GM19468 (cell line): ENCODE data around the gene ADAMTSL5.
"Not testable (repeated sequence)": the region's sequence is repeated elsewhere in the genome, so short reads cannot be mapped to it uniquely, and the experiment has no call there.

Experiments
- ATAC-seq: cut with Tn5 transposase; IDR thresholded peaks from one replicate; pipeline ENCODE4 v1.9.1; 2021; ENCODE audit warnings: mild to moderate bottlenecking, moderate library complexity, moderate number of reproducible peaks; ENCODE audit not compliant: unreplicated experiment; ENCODE audit errors: extremely low read depth

The ADAMTSL5 gene, protein sequence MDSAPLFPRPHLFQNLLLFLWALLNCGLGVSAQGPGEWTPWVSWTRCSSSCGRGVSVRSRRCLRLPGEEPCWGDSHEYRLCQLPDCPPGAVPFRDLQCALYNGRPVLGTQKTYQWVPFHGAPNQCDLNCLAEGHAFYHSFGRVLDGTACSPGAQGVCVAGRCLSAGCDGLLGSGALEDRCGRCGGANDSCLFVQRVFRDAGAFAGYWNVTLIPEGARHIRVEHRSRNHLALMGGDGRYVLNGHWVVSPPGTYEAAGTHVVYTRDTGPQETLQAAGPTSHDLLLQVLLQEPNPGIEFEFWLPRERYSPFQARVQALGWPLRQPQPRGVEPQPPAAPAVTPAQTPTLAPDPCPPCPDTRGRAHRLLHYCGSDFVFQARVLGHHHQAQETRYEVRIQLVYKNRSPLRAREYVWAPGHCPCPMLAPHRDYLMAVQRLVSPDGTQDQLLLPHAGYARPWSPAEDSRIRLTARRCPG

DNA sequence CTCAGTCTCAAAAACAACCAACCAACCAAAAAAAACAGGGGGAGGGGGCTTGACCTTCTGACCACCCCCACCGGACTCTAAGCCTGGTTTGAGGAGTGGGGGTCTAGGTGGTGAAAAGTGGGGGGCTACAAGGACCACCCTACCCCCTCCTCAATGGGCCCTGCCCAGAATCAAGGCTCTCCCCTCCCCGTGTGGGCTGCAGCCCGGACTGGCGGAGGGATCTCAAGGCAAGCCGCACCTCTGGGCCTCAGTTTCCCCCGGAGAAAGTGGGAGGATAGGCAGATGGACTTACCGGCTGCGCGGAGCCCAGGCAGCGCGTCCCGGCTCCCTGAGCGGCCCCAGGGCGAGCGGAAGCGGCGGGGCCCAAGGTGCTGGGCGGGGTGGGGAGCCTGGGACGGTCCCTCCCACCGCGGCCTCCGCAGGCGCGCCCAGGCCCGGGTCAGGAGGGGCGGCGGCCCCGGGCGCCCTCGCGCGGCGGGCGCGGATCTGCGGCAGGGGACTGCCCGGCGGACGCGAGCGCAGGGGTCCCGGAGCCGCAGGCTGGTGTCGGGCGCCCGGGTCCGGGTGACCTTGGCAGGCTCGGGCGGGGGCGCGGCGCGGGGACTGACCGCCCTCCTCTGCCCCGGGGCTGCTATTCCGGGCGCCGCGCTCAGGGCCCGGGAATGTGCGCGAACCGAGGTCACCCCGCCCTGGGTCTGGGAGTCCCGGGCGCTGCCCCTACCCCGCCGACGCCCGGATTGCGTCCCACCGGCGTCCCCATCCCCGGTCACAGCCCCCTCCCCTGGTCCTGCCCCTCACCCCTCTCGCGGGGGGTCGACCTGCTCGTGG lies at the start of gene ADAMTSL5:
TSS of gene ADAMTSL5 (minus strand) at position 349 of the 828 bp plus-strand sequence. CDS start 2,076 bp downstream, outside the sequence.
- no peak for ATAC-seq

DNA sequence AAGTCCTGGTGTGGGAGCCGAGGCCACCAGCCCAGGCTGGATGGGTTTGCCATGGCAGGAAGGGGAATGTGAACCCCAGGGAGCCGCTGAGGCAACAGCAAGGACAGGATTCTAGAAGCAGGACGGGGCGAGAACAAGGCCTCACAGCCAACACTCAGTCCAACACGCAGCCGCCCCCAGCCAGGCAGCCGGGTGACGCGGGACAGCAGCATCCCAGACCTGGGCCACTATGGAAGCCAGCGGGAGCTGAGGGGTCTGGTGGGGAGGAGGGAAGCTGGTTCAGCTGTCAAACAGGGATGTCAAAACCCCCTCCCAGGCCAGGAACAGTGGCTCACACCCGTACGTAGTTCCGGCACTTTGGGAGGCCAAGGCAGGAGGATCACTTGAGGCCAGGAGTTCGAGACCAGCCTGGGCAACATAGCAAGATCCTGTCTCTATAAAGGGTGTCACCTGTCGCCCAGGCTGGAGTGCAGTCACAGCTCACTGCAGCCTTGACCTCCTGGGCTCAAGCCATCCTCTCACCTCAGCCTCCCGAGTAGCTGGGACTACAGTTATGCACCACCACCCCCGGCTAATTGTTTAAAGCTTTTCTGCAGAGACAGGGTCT lies 48.5 kb upstream of the ADAMTSL5 start:
- ATAC-seq = no peak

DNA sequence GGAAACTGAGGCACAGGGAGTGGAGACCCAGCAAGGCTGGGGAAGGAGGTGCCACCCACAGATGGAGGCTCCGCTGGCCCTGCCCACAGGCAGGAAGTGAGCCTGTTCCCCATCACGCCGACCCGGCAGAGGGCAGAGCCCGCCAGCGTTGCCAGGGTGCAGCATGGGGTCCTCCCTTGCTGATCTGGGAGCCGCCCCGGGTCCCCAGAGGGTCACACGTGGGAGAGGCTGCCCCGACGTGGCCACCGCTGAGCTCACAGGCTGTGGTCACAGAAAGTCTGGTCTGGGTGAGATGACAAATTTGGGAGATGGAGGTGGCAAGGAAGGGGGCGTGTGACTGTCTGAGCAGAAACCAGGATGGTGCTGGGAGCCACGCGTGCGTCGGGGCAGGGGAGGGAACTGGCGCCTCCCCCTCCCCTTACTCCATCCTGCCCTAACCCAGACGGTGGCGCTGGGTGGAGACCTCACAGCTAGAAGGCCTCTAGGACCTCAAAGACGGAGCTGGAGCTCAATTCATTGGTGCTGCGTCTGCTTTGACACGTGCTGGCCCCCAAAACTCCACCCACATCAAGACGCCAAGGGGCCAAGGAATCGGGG lies 47.6 kb upstream of the ADAMTSL5 start:
- ATAC-seq = no peak

DNA sequence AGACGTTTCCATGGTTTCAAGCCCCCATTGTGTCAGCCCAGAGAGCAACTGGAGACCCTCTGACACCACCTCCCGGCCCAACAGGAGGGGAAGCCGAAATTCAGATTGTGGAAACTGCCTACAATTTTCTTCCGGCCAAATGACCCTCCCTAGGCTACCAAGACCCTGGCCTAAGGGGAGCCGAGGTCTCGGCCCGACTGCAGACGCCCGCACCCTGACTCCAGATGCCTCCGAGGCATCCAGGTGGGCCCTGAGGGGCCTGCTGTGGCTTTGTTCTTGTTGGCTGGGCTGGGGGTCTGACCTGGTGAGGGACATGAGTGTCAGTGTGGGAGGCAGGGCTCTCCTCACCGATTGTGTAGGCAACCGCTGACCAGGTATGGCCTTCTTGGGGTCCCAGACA lies 45.7 kb upstream of the ADAMTSL5 start:
- ATAC-seq = no peak

DNA sequence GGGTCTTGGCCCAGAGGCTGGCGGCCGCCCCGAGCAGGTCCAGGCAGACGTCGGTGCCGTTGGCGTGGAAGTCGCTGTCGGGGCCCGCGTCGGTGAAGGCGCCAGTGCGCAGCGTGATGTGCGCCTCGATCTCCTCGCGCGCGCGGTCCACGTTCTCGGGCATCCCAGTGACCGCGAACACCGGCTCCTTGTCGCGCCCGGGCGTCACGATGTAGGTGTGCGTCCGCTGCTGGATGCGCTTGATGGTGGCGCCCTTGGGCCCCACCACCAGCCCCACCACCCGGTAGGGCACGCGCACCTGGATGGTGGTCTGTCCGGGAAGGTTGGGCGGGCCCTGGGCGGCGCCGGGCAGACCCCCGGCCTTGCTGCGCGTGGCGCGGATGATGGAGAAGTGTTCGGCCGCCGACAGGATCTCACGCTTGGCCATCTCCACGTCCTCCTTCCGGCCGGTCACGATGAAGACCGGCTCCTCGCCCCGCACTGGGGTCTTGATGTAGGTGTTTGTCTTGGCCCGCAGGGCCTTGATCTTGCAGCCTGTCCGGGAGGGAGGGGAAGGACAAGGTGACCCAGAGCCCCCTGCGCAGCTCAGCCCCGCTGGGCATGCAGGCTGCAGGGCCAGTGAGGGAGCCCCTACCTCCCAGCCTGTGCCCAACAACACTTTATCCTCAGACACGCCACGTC lies 43.7 kb upstream of the ADAMTSL5 start:
- ATAC-seq = no peak

DNA sequence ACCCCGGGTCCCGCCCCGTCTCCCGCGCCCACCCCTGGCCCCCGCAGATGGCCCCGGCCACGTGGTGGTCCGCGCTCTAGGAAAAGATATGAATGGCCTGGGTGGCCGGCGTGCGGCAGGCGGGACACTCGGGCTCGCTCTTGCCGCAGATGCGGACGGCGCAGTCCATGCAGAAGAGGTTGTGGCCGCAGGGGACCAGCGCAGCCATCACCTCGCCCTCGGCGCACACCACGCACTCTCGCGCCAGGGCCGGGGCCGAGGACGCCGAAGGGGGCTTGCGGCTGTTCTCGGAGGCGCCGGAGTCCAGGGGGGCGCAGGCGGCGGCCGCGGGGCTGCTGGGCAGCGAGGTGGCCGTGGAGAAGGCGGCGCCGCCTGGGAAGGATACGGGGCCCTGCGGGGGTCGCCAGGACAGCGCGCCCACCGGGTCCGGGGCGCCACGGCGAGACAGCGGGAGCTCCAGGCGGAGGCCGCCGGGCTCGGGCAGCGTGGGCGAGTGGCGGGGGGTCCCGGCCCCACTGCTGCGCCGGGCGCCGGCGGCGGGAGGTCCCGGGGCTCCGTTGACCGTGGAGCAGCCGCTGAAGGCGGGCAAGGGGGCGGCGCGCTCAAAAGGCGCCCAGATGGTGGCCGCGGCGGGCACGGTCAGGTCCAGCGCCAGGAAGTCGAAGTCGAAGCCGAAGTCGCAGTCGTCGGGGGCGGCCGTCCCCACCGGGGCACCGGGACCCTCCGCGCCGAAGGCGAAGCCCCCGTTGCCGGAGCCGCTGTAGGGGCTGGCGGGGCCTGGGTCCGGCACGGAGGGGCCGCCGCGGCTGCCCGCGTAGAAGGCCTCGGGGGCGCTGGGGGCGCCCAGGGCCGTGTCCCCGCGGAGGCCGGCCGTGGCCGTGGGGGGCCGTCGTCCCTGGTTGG lies 42.9 kb upstream of the ADAMTSL5 start:
- ATAC-seq = no peak

DNA sequence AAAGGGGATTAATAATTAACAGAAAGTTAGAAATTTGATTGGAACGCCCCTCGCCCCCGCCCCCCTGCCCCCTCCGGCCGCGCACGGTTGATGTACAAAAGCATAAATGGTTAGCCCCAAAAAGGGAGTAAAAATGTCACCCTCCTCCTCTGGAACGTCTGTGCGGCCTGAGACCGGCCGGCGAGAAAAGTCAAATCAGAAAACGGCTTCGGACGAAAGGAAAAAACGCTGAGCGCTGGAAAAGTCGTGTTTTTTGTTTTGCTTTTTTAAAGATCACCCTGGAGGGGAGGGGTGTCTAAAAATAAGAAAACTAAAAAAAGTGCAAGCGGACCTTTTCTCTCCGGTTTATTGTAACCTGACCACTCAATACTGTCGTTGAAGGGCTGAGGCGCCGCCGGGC lies 42.1 kb upstream of the ADAMTSL5 start:
- no peak for ATAC-seq

DNA sequence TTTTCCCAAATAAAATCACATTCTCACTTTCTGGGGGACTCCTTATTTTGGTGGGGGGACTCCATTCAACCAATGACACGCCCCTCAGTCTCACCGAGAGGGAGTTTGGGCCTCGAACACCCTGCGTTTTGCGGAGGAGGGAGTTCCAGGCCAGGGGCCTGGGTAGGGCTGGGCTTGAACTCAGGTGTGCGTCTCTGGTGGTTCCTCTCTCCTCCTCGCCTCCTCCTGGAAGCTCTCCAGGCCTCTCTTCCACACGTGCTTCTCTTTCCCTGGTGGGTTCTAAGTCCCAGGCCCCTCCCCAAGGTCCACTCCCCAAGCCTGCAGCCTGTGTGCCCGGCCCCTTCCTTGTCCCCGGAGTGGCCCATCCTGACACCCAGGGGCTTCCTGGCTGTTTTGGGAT lies 40.6 kb upstream of the ADAMTSL5 start:
- ATAC-seq = no peak

DNA sequence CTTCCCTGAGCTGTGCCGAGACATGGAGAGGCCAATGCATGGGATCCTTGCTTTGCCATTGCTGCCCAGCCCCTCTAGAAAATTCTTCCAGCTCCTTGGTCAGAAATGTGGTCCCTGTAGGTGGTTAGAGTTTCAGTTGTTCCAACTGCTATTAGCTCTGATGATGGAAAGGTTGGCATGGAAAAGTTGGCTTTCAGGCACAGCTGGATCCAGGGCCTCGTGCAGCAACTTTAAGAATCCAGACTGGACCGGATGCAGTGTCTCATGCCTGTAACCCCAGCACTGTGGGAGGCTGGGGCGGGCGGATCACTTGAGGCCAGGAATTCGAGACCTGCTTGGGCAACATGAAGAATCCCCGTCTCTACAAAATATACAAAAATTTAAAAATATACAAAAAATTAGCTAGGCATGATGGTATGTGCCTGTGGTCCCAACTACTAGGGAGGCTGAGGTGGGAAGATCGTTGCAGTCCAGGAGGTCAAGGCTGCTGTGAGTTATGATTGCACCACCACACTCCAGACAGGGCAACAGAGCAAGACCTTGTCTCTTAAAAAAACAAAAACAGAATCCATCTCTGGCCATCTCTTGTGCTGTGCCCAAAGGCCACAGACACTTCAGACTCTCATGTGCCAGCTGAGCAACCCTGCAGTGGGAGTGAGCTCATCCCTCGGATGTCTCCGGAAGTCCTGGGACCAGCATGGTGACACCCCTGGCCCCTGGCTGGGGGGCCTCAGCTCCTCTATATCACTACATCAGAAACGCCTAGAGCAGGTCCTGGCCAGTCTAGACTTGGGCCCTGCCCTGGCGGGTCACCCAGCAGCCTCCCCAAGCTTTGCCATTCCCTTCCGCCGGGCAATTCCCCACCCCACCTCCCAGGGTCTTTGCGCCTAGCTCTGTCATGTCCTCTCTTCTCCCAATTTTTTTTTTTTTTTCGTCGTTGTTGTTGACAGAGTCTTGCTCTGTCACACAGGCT lies 38.5 kb upstream of the ADAMTSL5 start:
- no peak for ATAC-seq

DNA sequence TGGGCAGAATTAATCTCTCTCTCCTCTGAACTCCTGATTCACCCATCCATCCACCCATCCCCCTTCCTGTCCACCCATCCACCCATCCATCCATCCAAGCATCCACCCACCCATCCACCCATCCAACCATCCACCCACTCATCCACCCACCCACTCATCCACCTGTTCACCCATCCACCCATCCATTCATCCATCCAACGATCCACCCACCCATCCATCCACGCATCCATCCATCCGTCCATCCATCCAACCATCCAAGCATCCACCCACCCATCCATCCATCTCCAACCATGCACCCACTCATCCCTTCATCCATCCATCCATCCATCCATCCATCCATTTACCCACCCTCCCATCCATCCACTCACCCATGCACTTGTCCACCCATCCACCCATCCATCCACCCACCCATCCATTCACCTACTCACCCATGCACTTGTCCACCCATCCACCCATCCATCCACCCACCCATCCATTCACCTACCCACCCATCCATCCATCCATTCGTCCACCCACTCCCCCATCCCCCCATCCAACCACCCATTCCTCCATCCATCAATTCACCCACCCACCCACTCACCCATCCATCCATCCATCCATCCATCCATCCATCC lies 36.6 kb upstream of the ADAMTSL5 start:
- ATAC-seq = no peak

DNA sequence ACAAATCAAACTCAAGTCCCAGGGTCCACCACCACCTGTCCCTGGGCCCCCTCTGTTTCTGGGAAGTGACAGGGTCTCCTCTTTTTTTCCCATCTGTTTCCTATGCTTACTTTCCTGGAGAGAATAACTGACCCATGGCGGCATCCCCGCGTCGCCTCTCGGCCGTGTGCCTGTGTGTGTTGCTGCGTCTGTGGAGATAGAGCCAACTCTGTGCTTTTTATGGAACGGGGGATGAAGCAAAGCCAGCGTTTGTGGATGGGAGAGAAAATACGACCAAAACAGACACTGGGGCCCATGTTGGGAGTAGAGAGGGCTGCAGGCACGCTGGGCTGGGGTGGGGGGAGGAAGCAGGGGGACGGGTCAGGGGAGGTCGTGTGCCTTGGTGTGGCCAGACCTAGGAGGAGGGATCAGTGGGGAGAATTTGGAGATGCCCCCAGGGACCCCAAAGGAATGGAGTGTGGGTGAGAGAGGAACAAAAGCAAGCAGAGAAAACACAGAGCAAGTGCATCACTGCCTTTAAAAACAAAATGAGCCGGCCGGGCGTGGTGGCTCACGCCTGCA lies 27.6 kb upstream of the ADAMTSL5 start:
- ATAC-seq = no peak

DNA sequence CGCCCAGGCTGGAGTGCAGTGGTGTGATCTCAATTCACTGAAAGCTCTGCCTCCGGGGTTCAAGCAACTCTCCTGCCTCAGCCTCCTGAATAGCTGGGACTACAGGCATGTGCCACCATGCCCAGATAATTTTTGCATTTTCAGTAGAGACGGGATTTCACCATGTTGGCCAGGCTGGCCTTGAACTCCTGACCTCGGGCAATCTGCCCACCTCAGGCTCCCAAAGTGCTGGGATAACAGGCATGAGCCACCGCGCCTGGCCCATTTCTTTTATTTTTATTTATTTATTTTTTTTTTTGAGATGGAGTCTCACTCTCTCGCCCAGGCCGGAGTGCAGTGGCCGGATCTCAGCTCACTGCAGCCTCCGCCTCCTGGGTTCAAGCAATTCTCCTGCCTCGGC lies 26.9 kb upstream of the ADAMTSL5 start:
- not testable (repeated sequence) for ATAC-seq

DNA sequence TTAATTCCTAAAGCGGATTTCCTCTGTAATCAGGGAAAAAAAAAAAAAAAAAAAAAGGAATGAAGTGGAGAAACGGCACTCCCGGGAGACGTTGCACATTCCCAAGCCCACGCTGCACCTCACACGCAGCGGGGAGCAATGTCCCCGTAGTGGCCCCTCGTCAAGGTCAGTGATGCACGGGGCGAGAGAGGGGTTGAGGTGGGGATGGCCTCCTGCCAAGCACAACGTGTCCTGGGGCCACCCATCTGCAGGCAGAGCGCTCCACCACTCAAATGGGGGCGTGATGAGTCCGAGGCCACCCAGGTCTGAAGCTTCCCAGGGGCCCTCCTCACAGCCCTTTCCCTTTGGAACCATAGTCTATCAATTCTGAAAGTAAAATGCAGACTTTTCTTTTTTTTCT lies 26.2 kb upstream of the ADAMTSL5 start:
- no peak for ATAC-seq

DNA sequence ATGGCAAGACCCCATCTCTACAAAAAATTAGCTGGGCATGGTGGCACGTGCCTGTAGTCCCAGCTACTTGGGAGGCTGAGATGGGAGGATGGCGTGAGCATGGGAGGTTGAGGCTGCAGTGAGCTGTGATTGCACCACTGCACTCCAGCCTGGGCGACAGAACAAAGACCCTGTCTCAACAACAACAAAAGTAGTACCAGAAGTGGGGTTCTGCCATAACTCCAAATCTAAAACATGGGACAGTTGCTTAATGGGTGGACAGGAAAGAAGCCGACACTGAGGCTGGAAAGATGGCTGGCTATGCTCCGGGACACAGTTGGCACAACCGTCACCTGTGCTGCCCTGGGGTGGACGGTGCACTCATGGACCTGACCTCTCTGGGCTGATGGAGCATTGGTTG lies 22.9 kb upstream of the ADAMTSL5 start:
- ATAC-seq = not testable (repeated sequence)

DNA sequence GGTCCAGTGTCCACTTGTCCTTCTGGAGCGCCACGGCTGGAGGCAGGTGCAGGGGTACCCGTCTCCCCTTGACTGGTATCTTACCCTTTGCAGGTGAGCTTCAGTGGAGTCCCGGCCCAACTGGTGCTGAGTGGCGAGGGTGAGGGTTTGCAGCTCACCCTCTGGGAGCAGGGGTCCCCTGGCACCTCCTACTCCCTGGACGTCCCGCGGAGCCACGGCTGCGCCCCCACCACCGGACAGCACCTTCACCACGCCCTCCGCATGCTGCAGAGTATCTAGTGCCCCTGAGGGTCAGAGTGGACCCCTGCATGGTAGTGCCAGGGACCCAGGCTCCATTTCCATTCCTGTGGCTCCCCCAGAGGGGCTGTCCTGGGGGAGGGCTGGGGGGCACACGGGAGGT lies 22.2 kb upstream of the ADAMTSL5 start:
- ATAC-seq = no peak

DNA sequence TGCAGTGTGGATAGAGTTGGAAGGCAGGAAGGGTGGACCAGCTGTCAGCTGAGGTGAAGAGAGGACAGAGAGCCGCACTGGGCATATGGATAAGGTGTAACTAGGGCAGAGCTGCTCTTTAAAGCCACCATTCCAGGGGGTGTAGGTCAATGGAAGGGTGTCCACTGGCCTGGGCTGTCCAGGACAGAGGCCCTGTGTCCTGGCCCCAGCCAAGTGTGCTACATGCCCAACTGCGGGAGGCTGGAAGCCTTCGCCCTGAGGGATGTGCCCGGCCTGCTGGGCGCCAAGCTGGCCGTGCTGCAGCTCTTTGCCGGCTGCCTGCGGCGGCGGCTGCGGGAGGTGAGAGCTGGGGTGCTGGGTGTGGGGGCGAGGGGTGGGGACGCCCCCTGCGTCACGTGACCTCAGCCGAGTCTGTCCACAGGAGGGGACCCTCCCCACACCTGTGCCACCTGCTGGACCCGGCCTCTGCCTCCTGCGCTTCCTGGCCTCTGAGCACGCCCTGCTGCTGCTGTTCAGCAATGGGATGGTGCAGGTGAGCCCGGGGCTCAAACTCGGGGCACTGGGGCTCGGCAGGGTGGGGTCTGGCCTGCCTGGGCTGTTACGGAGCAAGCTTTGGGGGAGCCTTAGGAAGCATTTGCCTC lies 20.8 kb upstream of the ADAMTSL5 start:
- no peak for ATAC-seq

DNA sequence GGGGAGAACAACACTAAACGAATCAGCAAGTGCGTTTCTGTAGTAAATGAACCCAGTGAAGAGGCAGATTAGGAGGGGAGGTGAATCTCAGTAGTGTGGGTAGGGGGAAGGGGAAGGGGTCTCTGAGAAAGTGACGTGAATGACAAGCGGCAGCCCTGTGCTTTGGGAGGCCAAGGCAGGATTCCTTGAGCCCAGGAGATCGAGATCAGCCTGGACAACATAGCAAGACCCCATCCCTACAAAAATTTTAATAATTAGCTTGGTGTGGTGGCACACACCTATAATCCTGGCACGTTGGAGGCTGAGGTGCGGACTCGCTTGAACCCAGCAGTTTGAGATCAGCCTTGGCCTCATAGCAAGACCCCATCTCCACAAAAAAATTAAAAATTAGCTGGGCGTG lies 19.2 kb upstream of the ADAMTSL5 start:
- ATAC-seq = no peak
